ENCODE results near the gene CDCA8.

- TF ChIP-seq POLR2A (IDR thresholded peaks at IDR 0.05; ENCODE audit: insufficient read depth in 1 of 2, low read depth in 2 of 2, low read length in 2 of 2) = no peak
- TF ChIP-seq ZNF772 (CRISPR knock-in tag; IDR thresholded peaks at IDR 0.05) = no peak
- TF ChIP-seq ZNF629 (CRISPR knock-in tag; conservative IDR thresholded peaks at IDR 0.05) = no peak
- TF ChIP-seq ZNF496 (CRISPR knock-in tag; IDR thresholded peaks at IDR 0.05; ENCODE audit: insufficient replicate concordance) = no peak
- no peak for TF ChIP-seq EZH2 (conservative IDR thresholded peaks at IDR 0.05; ENCODE audit: low read depth, low read length)
- TF ChIP-seq ELF4 (CRISPR knock-in tag; IDR thresholded peaks at IDR 0.05; ENCODE audit: borderline replicate concordance) = no peak
- TF ChIP-seq, protein P1, sequence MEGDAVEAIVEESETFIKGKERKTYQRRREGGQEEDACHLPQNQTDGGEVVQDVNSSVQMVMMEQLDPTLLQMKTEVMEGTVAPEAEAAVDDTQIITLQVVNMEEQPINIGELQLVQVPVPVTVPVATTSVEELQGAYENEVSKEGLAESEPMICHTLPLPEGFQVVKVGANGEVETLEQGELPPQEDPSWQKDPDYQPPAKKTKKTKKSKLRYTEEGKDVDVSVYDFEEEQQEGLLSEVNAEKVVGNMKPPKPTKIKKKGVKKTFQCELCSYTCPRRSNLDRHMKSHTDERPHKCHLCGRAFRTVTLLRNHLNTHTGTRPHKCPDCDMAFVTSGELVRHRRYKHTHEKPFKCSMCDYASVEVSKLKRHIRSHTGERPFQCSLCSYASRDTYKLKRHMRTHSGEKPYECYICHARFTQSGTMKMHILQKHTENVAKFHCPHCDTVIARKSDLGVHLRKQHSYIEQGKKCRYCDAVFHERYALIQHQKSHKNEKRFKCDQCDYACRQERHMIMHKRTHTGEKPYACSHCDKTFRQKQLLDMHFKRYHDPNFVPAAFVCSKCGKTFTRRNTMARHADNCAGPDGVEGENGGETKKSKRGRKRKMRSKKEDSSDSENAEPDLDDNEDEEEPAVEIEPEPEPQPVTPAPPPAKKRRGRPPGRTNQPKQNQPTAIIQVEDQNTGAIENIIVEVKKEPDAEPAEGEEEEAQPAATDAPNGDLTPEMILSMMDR (CRISPR knock-in tag; IDR thresholded peaks at IDR 0.05) = no peak
- TF ChIP-seq SMC3 (IDR thresholded peaks at IDR 0.05; ENCODE audit: low read length) = no peak
- no peak for TF ChIP-seq GATAD2A (CRISPR knock-in tag; IDR thresholded peaks at IDR 0.05)
Measured at GRCh38 chr1:37655274-37655673, 37.0 kb upstream of the CDCA8 start.

Data from HepG2 (cell line).